Measurements from ENCODE around the gene PDCD10. TPM values are rescaled to one million over a fixed set of nuclear protein-coding genes. Genes with fewer than 3 reads are reported as not detected.

Gene PDCD10
- polyA plus RNA-seq, 1 donor from 2014 or later, result 79.1 TPM

DNA sequence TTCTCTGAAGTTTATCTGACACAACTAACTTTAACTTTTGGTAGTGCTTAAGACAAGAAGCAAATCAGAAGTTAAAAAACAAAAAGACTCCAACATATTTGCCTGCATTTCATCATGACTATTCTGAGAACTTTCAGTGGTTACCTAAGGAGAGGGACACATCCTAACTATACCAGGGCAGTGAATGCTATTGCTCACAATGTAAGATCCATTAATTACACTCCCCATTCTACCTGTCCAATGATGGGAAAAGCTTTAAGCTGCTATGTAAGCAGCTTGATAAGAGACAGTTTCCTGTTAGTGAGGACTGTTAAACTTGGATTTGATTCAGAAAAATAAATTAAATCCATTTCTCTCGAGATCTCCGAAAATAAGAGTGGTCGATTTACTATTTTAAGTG, 38.3 kb upstream of the PDCD10 start:
- H3K4me2 ChIP-seq (ENCODE audit: low read length), result no peak overlapping the region
- no peak overlapping the region for H3K4me3 ChIP-seq (ENCODE audit: low read length)
- no peak overlapping the region for H2AFZ ChIP-seq (ENCODE audit: low read depth, low read length)
- H3F3A ChIP-seq (ENCODE audit: insufficient read depth, low read length, poor library complexity, severe bottlenecking), result no peaks in the 10 kb centered on the region
- no peaks in the 10 kb centered on the region for H3K9me3 ChIP-seq (ENCODE audit: low read length)
- no peak for TF ChIP-seq SMC3 (conservative IDR thresholded peaks at IDR 0.05; ENCODE audit: poor library complexity)
- no peak for TF ChIP-seq EZH2 (IDR thresholded peaks at IDR 0.05; ENCODE audit: borderline replicate concordance, insufficient read depth, low read length, poor library complexity, severe bottlenecking)
- TF ChIP-seq RAD21 (conservative IDR thresholded peaks at IDR 0.05), result no peak
- no peak for TF ChIP-seq TAF1 (IDR thresholded peaks at IDR 0.05; ENCODE audit: low read depth)
- TF ChIP-seq, protein P1, sequence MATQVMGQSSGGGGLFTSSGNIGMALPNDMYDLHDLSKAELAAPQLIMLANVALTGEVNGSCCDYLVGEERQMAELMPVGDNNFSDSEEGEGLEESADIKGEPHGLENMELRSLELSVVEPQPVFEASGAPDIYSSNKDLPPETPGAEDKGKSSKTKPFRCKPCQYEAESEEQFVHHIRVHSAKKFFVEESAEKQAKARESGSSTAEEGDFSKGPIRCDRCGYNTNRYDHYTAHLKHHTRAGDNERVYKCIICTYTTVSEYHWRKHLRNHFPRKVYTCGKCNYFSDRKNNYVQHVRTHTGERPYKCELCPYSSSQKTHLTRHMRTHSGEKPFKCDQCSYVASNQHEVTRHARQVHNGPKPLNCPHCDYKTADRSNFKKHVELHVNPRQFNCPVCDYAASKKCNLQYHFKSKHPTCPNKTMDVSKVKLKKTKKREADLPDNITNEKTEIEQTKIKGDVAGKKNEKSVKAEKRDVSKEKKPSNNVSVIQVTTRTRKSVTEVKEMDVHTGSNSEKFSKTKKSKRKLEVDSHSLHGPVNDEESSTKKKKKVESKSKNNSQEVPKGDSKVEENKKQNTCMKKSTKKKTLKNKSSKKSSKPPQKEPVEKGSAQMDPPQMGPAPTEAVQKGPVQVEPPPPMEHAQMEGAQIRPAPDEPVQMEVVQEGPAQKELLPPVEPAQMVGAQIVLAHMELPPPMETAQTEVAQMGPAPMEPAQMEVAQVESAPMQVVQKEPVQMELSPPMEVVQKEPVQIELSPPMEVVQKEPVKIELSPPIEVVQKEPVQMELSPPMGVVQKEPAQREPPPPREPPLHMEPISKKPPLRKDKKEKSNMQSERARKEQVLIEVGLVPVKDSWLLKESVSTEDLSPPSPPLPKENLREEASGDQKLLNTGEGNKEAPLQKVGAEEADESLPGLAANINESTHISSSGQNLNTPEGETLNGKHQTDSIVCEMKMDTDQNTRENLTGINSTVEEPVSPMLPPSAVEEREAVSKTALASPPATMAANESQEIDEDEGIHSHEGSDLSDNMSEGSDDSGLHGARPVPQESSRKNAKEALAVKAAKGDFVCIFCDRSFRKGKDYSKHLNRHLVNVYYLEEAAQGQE (IDR thresholded peaks at IDR 0.05; ENCODE audit: borderline replicate concordance), result no peak
- no peak for TF ChIP-seq EP300 (conservative IDR thresholded peaks at IDR 0.05; ENCODE audit: poor library complexity, severe bottlenecking)
- no peak for TF ChIP-seq POLR2AphosphoS5 (IDR thresholded peaks at IDR 0.05)
- TF ChIP-seq, protein P2, sequence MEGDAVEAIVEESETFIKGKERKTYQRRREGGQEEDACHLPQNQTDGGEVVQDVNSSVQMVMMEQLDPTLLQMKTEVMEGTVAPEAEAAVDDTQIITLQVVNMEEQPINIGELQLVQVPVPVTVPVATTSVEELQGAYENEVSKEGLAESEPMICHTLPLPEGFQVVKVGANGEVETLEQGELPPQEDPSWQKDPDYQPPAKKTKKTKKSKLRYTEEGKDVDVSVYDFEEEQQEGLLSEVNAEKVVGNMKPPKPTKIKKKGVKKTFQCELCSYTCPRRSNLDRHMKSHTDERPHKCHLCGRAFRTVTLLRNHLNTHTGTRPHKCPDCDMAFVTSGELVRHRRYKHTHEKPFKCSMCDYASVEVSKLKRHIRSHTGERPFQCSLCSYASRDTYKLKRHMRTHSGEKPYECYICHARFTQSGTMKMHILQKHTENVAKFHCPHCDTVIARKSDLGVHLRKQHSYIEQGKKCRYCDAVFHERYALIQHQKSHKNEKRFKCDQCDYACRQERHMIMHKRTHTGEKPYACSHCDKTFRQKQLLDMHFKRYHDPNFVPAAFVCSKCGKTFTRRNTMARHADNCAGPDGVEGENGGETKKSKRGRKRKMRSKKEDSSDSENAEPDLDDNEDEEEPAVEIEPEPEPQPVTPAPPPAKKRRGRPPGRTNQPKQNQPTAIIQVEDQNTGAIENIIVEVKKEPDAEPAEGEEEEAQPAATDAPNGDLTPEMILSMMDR (IDR thresholded peaks at IDR 0.05; ENCODE audit: poor library complexity, severe bottlenecking), result no peak
- no peak overlapping the region for H3K9ac ChIP-seq (ENCODE audit: low read length)
- H3K27ac ChIP-seq (ENCODE audit: low read length), result no peak overlapping the region
- H3K79me2 ChIP-seq (replicated peaks; ENCODE audit: insufficient read depth, low read length), result no peaks in the 10 kb centered on the region
- H4K20me1 ChIP-seq (ENCODE audit: insufficient read depth), result no peaks in the 10 kb centered on the region
- H3K36me3 ChIP-seq (ENCODE audit: insufficient read depth, low read length), result no peaks in the 10 kb centered on the region
- no peaks in the 10 kb centered on the region for H3K27me3 ChIP-seq (ENCODE audit: insufficient read depth, low read depth, low read length)
- H3K9me2 ChIP-seq (ENCODE audit: insufficient read depth, low read length), result no peaks in the 10 kb centered on the region

DNA sequence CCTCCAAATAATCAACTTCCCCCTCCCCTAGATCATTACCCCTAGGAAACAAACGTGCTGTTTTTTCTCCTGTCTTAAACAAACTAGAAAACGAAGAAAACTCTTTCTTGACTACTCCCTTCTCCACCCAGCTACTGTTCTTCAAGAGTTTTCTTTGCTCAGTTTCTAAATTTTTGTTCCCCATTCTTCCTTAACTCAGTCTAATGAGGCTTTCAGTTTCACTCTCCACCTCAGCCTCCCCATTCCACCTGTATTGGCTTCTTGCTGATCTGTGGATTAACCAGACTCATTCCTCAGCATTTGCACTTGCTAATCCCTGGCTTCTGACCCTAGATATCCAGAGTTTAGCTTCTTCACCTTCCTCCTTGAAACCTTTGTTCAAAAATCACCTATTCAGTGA, 27.6 kb upstream of the PDCD10 start:
- Histone ChIP-seq H3K27ac (ENCODE audit: low read length) (no peak overlapping the region), H3K79me2 (replicated peaks; ENCODE audit: insufficient read depth, low read length) (no peaks in the 10 kb centered on the region), H3K36me3 (ENCODE audit: insufficient read depth, low read length) (no peaks in the 10 kb centered on the region), H3K27me3 (ENCODE audit: insufficient read depth, low read depth, low read length) (no peaks in the 10 kb centered on the region), H4K20me1 (ENCODE audit: insufficient read depth) (no peaks in the 10 kb centered on the region), H3K9me3 (ENCODE audit: low read length) (no peaks in the 10 kb centered on the region), H3K9me2 (ENCODE audit: insufficient read depth, low read length) (no peaks in the 10 kb centered on the region), H3F3A (ENCODE audit: insufficient read depth, low read length, poor library complexity, severe bottlenecking) (no peaks in the 10 kb centered on the region), H3K9ac (ENCODE audit: low read length) (no peak overlapping the region), H3K4me2 (ENCODE audit: low read length) (no peak overlapping the region), H2AFZ (ENCODE audit: low read depth, low read length) (no peak overlapping the region), H3K4me3 (ENCODE audit: low read length) (no peak overlapping the region)
- TF ChIP-seq, protein P2 (IDR thresholded peaks at IDR 0.05; ENCODE audit: poor library complexity, severe bottlenecking), result no peak
- TF ChIP-seq MXI1 (conservative IDR thresholded peaks at IDR 0.05; ENCODE audit: poor library complexity, severe bottlenecking) (no peak), EZH2 (IDR thresholded peaks at IDR 0.05; ENCODE audit: borderline replicate concordance, insufficient read depth, low read length, poor library complexity, severe bottlenecking) (no peak), POLR2AphosphoS5 (IDR thresholded peaks at IDR 0.05) (no peak), EP300 (conservative IDR thresholded peaks at IDR 0.05; ENCODE audit: poor library complexity, severe bottlenecking) (no peak), SMC3 (conservative IDR thresholded peaks at IDR 0.05; ENCODE audit: poor library complexity) (no peak), TAF1 (IDR thresholded peaks at IDR 0.05; ENCODE audit: low read depth) (no peak), RAD21 (conservative IDR thresholded peaks at IDR 0.05) (no peak)
- TF ChIP-seq, protein P1 (IDR thresholded peaks at IDR 0.05; ENCODE audit: borderline replicate concordance), result no peak

All from neural cell (in vitro differentiated cells).